HG03442 (cell line): Measurements from ENCODE around the gene SLAIN2.
"Not testable (repeated sequence)": the region's sequence is repeated elsewhere in the genome, so short reads cannot be mapped to it uniquely, and the experiment has no call there.

Experiments used
- ATAC-seq: cut with Tn5 transposase; IDR thresholded peaks from one replicate; pipeline ENCODE4 v1.9.1; 2021; ENCODE audit warnings: mild to moderate bottlenecking, moderate library complexity; ENCODE audit not compliant: unreplicated experiment

Gene SLAIN2

DNA sequence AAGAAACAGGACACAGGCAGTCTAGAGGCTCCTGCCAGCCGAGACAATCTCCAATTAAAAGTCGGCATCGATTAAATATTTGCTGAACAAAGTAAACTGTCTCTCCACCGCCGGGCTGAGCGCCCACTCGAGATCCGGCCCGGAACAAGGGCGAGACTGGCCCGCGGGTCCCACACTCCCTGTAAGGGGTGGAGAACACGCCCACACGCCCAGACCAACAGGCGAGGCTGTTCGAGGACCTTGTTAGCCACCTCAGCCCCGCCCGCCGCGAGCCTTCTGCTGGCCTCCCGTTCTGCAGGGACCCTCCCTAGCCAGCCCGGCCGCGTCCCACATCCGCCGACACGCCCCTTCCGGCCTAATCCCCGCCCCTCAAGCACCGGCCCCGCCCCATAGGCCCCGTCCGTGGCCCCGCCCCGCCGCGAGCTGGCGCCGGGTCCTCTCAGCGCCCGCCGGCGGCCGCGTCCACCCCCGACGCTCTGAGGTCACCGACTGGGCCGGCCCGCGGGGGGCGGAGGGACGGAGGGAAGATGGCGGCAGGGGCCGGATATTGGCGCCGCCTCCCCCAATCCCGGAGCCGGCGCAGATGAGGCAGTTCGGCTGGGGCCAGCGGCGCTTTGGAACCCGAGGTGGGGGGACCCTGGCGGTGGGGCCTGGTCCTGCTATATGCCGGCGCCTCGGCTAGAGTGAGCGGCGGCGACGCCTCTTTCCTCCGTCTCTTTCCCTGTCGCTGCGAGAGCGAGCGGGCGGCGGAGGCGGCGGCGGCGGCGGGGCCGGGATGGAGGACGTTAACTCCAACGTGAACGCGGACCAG lies at the start of gene SLAIN2:
Gene SLAIN2, plus strand, starts transcription at position 565 of the 811 bp plus-strand sequence. Its CDS starts 211 bp downstream, at position 776.
- peak; percentile 86 for ATAC-seq

DNA sequence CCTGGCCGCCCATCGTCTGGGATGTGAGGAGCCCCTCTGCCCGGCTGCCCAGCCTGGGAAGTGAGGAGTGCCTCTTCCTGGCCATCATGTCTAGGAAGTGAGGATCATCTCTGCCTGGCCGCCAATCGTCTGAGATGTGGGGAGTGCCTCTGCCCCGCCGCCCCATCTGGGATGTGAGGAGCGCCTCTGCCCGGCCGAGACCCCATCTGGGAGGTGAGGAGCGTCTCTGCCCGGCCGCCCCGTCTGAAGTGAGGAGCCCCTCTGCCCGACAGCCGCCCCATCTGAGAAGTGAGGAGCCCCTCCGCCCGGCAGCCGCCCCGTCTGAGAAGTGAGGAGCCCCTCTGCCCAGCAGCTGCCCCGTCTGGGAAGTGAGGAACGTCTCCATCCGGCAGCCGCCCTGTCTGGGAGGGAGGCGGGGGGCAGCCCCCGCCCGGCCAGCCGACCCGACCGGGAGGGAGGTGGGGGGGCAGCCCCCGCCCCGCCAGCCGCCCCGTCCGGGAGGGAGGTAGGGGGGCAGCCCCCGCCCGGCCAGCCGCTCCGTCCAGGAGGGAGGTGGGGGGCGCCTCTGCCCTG lies 49.0 kb upstream of the SLAIN2 start:
- not testable (repeated sequence) for ATAC-seq

DNA sequence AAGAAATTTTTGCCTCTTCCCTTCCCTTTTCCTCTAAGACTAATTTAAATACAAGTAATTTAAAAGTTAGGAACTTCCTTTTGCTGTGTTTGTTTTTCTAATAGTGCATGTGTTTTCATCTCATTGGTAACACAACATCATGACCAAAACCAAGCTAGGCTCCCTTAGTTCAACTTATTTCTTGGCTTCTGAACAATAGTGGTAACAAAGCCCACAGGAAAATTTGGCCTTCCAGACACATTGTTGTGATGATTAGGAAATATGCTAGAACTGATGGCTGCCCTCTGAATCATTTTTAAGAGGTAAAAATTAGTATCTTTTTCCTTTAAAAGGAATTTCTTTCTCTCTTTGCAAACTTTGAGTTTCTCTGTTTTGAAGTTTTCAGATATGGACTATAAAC lies 46.2 kb upstream of the SLAIN2 start:
- no peak for ATAC-seq

DNA sequence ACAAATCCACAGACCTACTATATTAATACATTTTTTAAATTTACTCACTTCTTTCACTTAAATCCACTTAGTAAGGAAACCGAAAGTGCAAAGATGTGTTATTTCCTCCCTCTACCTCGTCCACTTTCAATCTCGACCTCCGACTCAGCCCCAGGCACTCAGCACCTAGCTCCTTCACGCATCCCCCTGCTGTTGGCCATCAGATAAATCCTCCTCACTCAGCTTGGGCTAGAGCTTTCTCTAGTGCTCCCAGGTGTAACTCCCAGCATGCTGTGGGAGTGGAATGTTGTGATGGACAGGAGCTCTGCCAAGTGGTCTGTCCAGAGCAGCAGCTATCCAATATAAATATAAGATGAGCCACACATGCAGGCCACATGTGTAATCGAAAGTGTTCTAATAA lies 45.0 kb upstream of the SLAIN2 start:
- peak; percentile 81 for ATAC-seq

DNA sequence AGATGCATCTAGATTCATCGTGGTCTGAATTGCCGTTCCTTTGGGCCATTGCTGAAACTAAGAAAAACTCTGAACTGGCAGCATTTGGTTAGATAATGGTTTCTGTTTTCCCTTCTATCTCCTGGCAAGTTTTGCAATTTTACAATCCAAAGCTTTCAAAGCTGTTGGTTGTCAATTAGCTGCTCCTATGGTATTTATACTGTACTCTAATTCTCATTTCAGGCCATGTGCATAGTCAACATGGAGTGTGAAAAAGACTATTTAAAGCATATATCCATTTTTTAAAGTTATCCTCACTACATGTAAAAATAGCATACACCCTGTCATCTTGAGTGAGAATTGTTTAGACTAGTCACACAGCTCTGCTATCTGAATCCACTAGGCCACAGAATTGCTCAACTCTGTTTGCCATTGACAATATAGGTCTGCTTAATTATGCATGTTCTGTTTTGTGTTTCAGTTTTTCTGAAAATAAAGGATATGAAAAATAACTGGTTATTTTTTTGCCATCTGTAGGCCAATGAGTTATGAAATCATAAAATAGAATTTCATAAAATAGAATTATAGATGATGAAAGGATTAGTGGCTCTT lies 44.0 kb upstream of the SLAIN2 start:
- no peak for ATAC-seq

DNA sequence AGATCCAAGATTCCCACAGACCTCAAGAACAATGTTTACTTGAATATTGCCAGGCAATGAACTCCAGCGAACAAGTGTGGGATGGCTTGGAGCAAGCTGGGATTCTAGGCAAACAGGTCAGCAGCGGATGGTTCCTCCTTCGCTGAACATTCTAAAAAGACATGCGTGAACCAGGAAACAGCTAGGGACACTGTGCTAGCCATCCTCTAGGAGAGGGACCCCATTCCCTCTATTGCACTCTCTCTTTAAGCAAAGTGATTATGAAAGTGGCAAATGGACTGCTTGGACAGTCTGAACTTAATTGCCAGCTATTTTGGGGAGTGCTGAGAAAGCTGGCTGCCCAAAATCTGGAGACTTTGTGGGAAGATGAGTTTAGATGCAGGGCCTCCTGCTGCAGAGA lies 41.8 kb upstream of the SLAIN2 start:
- no peak for ATAC-seq

DNA sequence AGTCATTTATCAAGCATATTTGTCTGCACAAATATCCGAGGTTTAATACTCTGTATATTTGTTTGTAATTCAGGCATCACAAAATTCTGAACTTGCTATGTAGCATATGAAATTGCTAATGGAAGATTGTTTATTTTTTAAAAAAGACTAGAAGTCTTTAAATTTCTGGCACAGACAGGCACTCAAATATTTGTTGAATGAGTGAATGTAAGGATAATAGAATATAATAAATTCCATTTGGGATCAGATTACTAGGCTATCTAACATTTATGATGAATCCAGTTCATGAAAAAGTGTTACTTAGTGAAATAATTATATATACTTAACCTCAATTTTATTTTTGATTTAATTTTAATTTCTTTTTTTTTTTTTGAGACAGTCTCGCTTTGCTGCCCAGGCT lies 41.3 kb upstream of the SLAIN2 start:
- ATAC-seq = no peak

DNA sequence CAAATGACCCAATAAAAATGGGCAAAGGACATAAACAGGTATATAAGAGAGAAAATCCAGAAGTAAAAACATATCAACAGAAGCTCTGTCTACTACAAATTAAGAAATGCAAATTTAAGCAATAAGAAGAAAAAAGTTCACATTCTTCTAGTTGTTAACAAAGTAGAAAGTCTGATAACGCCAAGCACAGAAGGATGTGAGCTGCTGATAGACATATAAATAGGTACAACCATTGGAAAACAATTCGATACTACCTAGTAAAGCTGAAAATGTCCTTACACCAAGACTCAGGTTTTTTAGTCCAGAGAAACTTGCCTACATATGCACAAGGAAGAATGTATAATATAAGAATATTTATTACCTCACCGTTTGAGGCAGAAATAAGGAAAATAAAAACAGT lies 35.8 kb upstream of the SLAIN2 start:
- no peak for ATAC-seq

DNA sequence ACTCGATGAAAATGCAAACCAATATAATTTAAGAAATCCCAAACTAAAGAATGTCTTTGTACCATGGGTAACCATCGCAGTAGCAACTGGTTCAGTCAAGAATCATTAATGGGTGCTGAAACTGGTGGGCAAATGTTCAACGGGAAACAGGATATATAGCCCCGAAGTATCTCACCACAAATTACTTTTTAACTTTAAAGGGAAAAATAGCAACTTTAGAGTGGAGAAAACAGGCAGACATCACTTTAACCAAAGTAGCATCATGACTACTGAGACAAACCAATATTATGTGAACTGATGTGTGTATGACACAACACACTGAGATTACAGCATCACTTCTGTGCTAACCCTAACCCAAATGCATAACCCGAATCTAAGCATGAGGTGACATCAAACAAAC lies 33.8 kb upstream of the SLAIN2 start:
- ATAC-seq = no peak

DNA sequence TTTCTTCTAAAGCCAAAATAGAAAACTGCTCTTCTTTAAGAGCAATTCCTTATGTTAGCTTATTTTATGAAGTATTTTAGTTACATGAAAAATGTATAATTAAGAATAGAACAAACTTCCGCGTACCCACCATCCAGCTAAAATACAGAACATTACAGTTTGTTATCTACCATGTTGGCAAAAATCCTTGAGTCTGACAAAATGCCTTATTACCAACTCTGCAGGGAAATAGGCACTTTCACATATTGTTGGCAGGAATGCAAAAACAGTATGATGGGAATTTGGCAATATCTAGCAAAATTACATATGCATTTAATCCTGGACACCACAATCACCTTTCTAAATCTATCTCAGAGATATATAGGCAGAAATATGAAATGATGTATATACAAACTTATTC lies 32.4 kb upstream of the SLAIN2 start:
- ATAC-seq = no peak

DNA sequence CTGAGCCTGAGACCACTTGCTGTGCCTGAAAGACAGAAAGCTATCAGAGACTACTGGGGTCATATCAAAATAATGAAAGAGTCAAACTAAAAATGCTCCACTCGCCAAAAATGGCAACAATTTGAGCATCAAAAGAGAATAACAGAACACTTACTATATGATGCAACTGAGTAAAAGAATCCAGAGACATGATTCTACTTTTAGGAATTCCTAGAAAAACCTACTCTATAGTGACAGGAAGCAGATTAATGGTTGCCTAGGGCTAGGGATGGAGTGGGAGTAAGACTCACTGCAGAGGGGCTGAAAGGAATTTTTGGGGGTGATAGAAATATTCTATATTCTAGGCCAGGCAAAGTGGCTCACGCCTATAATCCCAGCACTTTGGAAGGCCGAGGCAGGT lies 29.4 kb upstream of the SLAIN2 start:
- ATAC-seq = no peak

DNA sequence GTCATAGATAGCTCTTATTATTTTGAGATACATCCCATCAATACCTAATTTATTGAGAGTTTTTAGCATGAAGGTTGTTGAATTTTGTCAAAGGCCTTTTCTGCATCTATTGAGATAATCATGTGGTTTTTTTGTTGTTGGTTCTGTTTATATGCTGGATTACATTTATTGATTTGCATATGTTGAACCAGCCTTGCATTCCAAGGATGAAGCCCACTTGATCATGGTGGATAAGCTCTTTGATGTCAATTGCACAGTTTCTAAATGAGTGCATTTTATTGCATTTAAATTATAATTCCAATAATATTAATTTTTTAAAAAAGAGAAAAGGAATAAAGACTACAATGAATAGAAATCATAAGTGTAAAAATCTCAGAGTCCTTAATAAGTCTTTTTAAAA lies 26.6 kb upstream of the SLAIN2 start:
- ATAC-seq = not testable (repeated sequence)

DNA sequence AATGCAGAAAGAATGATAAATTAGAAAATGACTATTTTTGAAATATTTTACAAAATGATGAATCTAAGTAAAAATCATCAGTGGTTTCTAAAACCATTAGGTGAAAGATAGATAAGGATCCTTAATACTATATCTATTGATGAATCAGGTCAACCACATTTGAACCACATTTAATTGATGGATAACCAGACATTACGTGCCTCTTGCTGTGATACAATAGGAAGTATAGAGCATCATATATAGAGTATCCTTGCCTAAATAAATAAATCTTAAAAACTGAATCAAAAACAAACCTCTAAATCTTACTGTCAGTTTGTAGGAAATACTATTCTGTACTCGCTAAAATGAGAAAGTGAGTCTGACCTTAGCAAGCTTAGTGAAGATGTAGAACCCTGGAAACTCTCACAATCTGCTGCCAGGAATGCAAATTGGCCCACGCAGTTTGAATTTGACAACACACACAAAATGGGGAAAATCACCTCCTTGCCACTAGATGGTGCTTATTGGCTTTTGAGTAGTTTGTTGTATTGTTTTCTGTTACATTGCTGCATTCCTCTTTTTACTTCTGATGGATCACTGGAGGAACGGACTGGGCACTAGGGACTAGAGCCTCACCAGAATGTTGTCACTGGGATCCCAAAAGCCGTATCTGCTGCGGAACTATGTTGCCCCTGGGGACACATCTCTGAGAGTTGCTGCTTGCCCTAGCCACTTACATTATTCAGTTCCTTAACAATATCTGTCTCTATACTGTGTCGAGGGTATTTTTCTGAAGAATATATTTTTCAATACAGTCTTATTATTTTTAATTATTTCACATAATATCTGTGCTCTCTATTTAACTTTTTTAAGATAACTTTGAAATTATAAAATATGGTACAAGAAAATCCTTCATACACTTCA lies 25.4 kb upstream of the SLAIN2 start:
- peak; percentile 80 for ATAC-seq

DNA sequence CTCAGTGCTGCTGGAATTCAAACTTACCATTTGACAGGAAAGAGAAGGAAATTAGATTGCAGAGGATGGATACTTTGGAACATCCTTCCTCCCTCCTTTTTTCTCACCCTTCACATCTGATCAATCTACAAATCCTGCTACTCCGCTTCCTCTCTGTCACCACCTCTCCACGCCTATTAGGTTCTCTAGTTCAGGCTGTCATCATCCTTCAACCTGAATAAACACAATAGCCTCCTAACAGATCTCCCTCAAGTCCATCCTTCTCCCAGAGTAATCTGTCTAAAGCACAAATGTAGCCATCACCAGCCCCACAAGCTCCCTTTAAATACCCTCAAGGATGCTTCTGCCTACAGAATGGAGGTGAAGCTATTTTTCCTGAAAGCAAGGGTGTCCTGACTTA lies 20.0 kb upstream of the SLAIN2 start:
- no peak for ATAC-seq

DNA sequence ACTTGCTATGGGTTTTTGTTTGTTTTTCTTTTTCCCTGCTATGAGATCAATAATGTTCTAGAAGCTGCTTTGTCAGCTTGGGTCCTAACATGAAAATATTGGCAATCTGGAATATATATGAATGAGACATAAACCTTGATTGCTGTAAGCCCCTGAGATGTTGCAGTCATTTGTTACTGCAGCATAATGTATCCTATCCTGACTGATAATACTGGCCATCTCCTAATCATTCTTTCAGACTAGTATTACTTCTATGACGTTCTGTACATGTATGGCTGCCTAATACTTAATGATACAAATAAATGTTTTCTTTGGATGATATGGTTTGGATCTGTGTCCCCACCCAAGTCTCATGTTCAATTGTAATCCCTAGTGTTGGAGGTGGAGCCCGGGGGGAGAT lies 19.3 kb upstream of the SLAIN2 start:
- no peak for ATAC-seq

DNA sequence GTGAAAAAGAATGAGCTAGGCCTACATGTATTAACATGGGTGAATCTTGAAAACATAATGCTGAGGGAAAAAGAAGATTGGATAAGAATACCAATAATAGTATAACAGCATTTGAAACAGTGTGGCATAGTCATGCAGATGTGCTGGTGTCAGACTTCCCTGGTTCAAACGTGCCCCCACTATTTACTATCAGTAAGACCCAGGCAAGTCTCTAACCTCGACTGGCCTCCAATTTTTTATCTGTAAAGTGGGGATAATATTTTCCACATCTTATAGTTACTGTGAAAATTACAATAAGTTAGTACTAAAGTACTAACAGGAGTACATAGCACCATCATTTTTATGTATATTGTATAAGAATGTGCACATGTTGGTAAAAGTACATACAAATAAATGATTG lies 17.0 kb upstream of the SLAIN2 start:
- ATAC-seq = no peak

DNA sequence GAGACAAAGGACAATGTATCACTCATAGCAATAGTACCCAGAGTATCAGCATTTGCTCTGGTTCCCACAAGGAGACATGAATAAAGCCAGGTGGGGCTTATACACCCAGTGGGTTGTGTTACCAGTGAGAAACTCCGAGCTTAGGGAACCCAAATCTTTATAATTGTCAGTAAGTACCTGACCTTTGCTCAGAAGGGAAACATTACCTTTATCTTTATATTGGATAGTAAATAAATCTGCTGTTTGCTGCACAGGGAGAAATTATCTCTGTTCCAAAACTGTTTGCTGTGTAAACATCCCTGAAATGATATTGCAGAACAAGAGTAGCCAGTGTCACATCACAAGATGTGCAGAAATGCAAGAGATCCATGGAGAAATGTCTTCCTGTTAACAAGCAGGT lies 12.1 kb upstream of the SLAIN2 start:
- ATAC-seq = no peak

DNA sequence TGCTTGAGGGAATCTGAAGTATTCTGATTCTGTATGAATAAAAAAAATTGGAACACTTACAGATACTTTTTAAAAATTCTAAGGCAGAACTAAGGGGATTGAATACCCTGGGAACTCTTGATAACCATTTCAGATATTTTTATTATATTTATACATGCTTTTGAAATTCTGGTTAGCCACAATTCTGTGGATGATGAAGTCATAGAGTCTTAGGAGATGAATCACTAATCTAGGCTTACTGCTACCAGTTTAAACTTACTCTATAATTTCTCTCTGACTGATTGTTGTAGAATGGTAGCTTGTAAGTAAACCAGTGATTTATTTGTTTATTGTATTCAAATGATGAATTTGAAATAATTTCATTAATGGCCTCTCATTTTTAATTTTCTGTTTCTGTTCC lies 11.4 kb upstream of the SLAIN2 start:
- no peak for ATAC-seq

DNA sequence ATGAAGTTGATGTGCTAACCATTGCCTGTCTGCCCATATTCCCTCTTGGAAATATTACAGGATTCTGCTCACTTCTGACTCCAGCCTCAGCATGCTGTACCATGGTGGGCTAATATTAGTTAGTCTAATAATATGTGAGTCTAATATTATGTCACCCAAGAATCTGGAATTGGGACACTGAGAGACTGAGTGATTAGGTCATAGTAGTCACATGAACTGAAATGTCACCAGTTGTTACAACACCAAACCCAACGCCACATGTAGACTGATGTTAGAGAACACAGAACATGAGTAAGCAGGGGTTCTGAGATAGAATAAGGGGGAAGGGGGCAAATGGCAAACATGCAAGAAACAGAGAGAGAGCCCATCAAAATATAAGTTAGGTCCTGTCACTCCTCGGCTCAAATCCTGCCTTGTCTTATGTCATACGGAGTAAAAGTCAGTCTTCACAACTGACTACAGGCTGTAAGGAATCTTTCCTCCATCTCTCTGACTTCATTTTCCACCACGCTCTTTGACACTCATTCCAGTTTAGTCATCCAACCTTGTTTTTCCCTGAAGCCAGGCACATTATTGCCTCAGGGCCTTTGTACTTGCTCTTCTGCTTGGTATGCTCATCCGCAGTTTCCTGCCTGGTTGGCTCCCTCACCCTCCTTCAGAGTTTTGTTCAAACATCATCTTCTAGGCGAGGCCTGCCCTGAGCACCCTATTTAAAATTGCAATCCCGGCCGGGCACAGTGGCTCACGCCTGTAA lies 9.6 kb upstream of the SLAIN2 start:
- no peak for ATAC-seq

DNA sequence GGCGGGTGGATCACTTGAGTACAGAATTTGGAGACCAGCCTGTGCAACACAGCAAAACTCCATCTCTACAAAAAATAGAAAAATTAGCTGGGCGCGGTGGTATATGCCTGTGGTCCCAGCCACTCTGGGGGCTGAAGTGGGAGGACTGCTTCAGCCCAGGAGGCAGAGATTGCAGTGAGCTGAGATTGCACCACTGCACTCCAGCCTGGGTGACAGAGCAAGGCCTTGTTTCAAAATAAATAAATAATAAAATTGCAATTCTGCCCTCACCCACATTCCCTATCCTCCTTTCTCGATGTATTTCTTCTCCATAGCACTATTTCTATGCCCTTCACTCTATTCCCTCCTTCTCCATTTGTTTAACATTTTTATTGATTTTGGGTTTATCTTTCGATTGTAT lies 8.7 kb upstream of the SLAIN2 start:
- no peak for ATAC-seq

DNA sequence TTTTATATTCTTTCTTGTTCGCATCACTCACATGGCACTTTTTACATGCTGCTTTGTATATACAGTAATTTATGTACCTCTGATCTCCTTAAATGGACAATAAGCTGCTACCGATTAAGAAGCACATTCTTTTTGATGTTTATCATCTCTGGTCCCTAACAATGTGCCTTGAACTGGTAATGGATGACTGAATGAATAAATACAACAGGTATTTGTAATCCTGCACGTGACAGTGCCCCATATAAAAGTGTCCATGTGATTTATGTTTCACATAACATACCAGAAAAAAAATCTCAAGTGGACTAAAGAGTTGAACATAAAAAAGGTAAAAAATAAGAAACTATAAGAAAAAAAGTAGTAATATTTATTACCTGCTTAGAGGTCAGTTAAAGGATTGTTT lies 7.7 kb upstream of the SLAIN2 start:
- ATAC-seq = no peak
